WTC11 (cell line): ENCODE measurements around the gene PHLDB3. TPM values are rescaled to one million over a fixed set of nuclear protein-coding genes. Genes with fewer than 3 reads are reported as not detected.
"Not testable (repeated sequence)": the region's sequence is repeated elsewhere in the genome, so short reads cannot be mapped to it uniquely, and the experiment has no call there.

Experiments
- ATAC-seq: fragments of 200-7000 bp; cut with Tn5 transposase; 2 replicates; pipeline ENCODE4 v1.10.0; 2021; ENCODE audit warnings: mild to moderate bottlenecking, moderate library complexity
- CTCF ChIA-PET: fragments of 300-600 bp; sonication (Branson Sonifier 250); formaldehyde crosslinking; loops from one replicate; lab custom pipeline; 2021; ENCODE audit warnings: antibody characterized with exemption; lab: Charles Lee
- POLR2A ChIA-PET: fragments of 350-600 bp; sonication (Branson Sonifier 250); formaldehyde crosslinking; loops from one replicate; lab custom pipeline; 2021; ENCODE audit warnings: antibody characterized with exemption; lab: Charles Lee
- DNase-seq: peaks from one replicate; pipeline ENCODE4 v3.0.0; 2021; ENCODE audit warnings: low spot score
- H3K27ac Mint-ChIP-seq: 2 replicates; pipeline ENCODE4 v1.8.0; 2021; ENCODE audit warnings: mixed read lengths
- H3K27me3 Mint-ChIP-seq: 2 replicates; pipeline ENCODE4 v1.8.0; 2021; ENCODE audit warnings: low read depth, mild to moderate bottlenecking, moderate library complexity, mixed read lengths
- H3K36me3 Mint-ChIP-seq: 2 replicates; pipeline ENCODE4 v1.8.0; 2021; ENCODE audit warnings: mixed read lengths
- H3K4me1 Mint-ChIP-seq: 2 replicates; pipeline ENCODE4 v1.8.0; 2022; ENCODE audit warnings: mixed read lengths
- H3K4me3 Mint-ChIP-seq: 2 replicates; pipeline ENCODE4 v1.8.0; 2021; ENCODE audit warnings: mild to moderate bottlenecking, moderate library complexity, mixed read lengths
- H3K9me3 Mint-ChIP-seq: 2 replicates; pipeline ENCODE4 v1.8.0; 2021; ENCODE audit warnings: mixed read lengths
- ETV6 ChIP-seq: sonication (generic); formaldehyde crosslinking; IDR thresholded peaks from 2 replicates; pipeline ENCODE4 v1.8.1; 2022; ENCODE audit warnings: mild to moderate bottlenecking, missing genetic modification reagents
- FOXJ3 ChIP-seq: sonication (generic); formaldehyde crosslinking; IDR thresholded peaks from 2 replicates; pipeline ENCODE4 v1.9.0; 2021; ENCODE audit warnings: missing genetic modification reagents, mild to moderate bottlenecking, borderline replicate concordance
- GABPB1 ChIP-seq: sonication (generic); formaldehyde crosslinking; IDR thresholded peaks from 2 replicates; pipeline ENCODE4 v1.8.1; 2023; ENCODE audit warnings: mild to moderate bottlenecking, missing genetic modification reagents
- JAZF1 ChIP-seq: fragments of 250-450 bp; sonication (Bioruptor Pico); IDR thresholded peaks from 2 replicates; pipeline ENCODE4 v1.9.0; 2021; ENCODE audit warnings: moderate library complexity, mild to moderate bottlenecking, inconsistent platforms
- KAT7 ChIP-seq: sonication (generic); formaldehyde crosslinking; IDR thresholded peaks from 2 replicates; pipeline ENCODE4 v1.8.1; 2023; ENCODE audit warnings: missing genetic modification reagents, mild to moderate bottlenecking, borderline replicate concordance
- NR1H2 ChIP-seq: sonication (generic); formaldehyde crosslinking; IDR thresholded peaks from 2 replicates; pipeline ENCODE4 v1.9.0; 2021; ENCODE audit warnings: mild to moderate bottlenecking, moderate library complexity, missing genetic modification reagents
- NR2C2 ChIP-seq: sonication (generic); formaldehyde crosslinking; IDR thresholded peaks from 2 replicates; pipeline ENCODE4 v1.8.0; 2022; ENCODE audit warnings: mild to moderate bottlenecking, missing genetic modification reagents
- NR3C1 ChIP-seq: sonication (generic); formaldehyde crosslinking; conservative IDR thresholded peaks from 2 replicates; pipeline ENCODE4 v1.8.1; 2023; ENCODE audit warnings: low read depth, mild to moderate bottlenecking, missing genetic modification reagents
- OVOL2 ChIP-seq: fragments of 250-450 bp; sonication (Bioruptor Pico); IDR thresholded peaks from 2 replicates; pipeline ENCODE4 v1.9.0; 2021; ENCODE audit warnings: mild to moderate bottlenecking, borderline replicate concordance
- SMAD4 ChIP-seq: sonication (generic); formaldehyde crosslinking; IDR thresholded peaks from 2 replicates; pipeline ENCODE4 v1.8.0; 2022; ENCODE audit warnings: mild to moderate bottlenecking, missing genetic modification reagents
- SP1 ChIP-seq: sonication (generic); formaldehyde crosslinking; conservative IDR thresholded peaks from 2 replicates; pipeline ENCODE4 v1.8.1; 2022; ENCODE audit warnings: missing genetic modification reagents
- TEAD4 ChIP-seq: sonication (generic); formaldehyde crosslinking; IDR thresholded peaks from 2 replicates; pipeline ENCODE4 v1.8.0; 2022; ENCODE audit warnings: mild to moderate bottlenecking, missing genetic modification reagents
- ZNF232 ChIP-seq: sonication (generic); formaldehyde crosslinking; IDR thresholded peaks from 2 replicates; pipeline ENCODE4 v1.8.0; 2022; ENCODE audit warnings: mild to moderate bottlenecking, missing genetic modification reagents
- ZNF317 ChIP-seq: sonication (generic); formaldehyde crosslinking; IDR thresholded peaks from 2 replicates; pipeline ENCODE4 v1.8.1; 2023; ENCODE audit warnings: low read depth, mild to moderate bottlenecking, moderate library complexity, missing genetic modification reagents, borderline replicate concordance
- ZNF396 ChIP-seq: fragments of 250-450 bp; sonication (Bioruptor Pico); IDR thresholded peaks from 2 replicates; pipeline ENCODE4 v1.8.0; 2021; ENCODE audit warnings: mild to moderate bottlenecking, moderate library complexity, borderline replicate concordance
- ZNF416 ChIP-seq: fragments of 250-450 bp; sonication (Bioruptor Pico); IDR thresholded peaks from 2 replicates; pipeline ENCODE4 v1.9.0; 2021; ENCODE audit warnings: mild to moderate bottlenecking, inconsistent platforms
- total RNA-seq: library from RNA; stranded (reverse); gene quantifications from 3 replicates; pipeline ENCODE4 v1.2.3, GENCODE V29; 2021
- TF ChIP-seq, protein P1 (sequence below): sonication (generic); formaldehyde crosslinking; IDR thresholded peaks from 2 replicates; pipeline ENCODE4 v1.8.0; 2022; ENCODE audit warnings: mild to moderate bottlenecking, missing genetic modification reagents
- TF ChIP-seq, protein P2 (sequence below): fragments of 250-450 bp; sonication (Bioruptor Pico); IDR thresholded peaks from 2 replicates; pipeline ENCODE4 v1.9.0; 2021; ENCODE audit warnings: mild to moderate bottlenecking
- TF ChIP-seq, protein P3 (sequence below): sonication (generic); formaldehyde crosslinking; IDR thresholded peaks from 2 replicates; pipeline ENCODE4 v1.8.1; 2022; ENCODE audit warnings: missing genetic modification reagents, borderline replicate concordance
- TF ChIP-seq, protein P4 (sequence below): sonication (generic); formaldehyde crosslinking; IDR thresholded peaks from 2 replicates; pipeline ENCODE4 v1.8.1; 2022; ENCODE audit warnings: low read depth, mild to moderate bottlenecking, moderate library complexity, missing genetic modification reagents, borderline replicate concordance
- TF ChIP-seq, protein P5 (sequence below): sonication (generic); formaldehyde crosslinking; IDR thresholded peaks from 2 replicates; pipeline ENCODE4 v1.8.1; 2023; ENCODE audit warnings: mild to moderate bottlenecking, missing genetic modification reagents, moderate library complexity

PHLDB3 gene
- total RNA-seq, 1 experiment from 2014 or later: 14.6 TPM

DNA sequence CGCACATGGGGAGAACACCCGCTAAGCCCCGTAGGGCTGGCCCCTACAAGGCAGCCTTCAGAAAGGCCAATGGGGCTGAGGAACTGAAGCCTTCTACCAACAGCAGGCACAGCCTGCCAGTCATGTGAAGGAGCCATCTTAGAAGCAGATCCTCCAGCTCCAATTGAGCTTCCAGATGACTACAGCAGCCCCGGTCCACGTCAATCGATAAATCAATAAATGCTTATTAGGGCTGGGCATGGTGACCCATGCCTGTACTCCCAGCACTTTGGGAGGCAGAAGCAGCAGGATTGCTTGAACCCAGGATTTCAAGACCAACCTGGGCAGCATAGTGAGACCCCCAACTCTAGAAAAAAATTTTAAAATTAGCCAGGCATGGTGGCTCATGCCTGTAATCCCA, 66.8 kb downstream of the PHLDB3 start:
- no peaks in the 10 kb centered on the region; the same call in 1 of the 2 replicates for H3K27me3 Mint-ChIP-seq
- no peak for ATAC-seq
- TF ChIP-seq, protein P1, sequence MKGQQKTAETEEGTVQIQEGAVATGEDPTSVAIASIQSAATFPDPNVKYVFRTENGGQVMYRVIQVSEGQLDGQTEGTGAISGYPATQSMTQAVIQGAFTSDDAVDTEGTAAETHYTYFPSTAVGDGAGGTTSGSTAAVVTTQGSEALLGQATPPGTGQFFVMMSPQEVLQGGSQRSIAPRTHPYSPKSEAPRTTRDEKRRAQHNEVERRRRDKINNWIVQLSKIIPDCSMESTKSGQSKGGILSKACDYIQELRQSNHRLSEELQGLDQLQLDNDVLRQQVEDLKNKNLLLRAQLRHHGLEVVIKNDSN: no peak
- TF ChIP-seq, protein P2, sequence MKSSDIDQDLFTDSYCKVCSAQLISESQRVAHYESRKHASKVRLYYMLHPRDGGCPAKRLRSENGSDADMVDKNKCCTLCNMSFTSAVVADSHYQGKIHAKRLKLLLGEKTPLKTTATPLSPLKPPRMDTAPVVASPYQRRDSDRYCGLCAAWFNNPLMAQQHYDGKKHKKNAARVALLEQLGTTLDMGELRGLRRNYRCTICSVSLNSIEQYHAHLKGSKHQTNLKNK (CRISPR knock-in tag): no peak
- TF ChIP-seq, protein P3, sequence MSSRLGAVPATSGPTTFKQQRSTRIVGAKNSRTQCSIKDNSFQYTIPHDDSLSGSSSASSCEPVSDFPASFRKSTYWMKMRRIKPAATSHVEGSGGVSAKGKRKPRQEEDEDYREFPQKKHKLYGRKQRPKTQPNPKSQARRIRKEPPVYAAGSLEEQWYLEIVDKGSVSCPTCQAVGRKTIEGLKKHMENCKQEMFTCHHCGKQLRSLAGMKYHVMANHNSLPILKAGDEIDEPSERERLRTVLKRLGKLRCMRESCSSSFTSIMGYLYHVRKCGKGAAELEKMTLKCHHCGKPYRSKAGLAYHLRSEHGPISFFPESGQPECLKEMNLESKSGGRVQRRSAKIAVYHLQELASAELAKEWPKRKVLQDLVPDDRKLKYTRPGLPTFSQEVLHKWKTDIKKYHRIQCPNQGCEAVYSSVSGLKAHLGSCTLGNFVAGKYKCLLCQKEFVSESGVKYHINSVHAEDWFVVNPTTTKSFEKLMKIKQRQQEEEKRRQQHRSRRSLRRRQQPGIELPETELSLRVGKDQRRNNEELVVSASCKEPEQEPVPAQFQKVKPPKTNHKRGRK: no peak
- TF ChIP-seq, protein P4, sequence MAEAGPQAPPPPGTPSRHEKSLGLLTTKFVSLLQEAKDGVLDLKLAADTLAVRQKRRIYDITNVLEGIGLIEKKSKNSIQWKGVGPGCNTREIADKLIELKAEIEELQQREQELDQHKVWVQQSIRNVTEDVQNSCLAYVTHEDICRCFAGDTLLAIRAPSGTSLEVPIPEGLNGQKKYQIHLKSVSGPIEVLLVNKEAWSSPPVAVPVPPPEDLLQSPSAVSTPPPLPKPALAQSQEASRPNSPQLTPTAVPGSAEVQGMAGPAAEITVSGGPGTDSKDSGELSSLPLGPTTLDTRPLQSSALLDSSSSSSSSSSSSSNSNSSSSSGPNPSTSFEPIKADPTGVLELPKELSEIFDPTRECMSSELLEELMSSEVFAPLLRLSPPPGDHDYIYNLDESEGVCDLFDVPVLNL (CRISPR knock-in tag): no peak
- TF ChIP-seq ZNF232 (CRISPR knock-in tag): no peak
- no peak for TF ChIP-seq OVOL2 (CRISPR knock-in tag)
- no peak for TF ChIP-seq ZNF317
- no peak for TF ChIP-seq ZNF396
- TF ChIP-seq TEAD4 (CRISPR knock-in tag): no peak
- TF ChIP-seq, protein P5, sequence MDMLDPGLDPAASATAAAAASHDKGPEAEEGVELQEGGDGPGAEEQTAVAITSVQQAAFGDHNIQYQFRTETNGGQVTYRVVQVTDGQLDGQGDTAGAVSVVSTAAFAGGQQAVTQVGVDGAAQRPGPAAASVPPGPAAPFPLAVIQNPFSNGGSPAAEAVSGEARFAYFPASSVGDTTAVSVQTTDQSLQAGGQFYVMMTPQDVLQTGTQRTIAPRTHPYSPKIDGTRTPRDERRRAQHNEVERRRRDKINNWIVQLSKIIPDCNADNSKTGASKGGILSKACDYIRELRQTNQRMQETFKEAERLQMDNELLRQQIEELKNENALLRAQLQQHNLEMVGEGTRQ (CRISPR knock-in tag): no peak
- no peak for TF ChIP-seq JAZF1 (CRISPR knock-in tag)
- no peak for TF ChIP-seq SP1 (CRISPR knock-in tag)
- TF ChIP-seq, all 79 proteins: peak for 0

DNA sequence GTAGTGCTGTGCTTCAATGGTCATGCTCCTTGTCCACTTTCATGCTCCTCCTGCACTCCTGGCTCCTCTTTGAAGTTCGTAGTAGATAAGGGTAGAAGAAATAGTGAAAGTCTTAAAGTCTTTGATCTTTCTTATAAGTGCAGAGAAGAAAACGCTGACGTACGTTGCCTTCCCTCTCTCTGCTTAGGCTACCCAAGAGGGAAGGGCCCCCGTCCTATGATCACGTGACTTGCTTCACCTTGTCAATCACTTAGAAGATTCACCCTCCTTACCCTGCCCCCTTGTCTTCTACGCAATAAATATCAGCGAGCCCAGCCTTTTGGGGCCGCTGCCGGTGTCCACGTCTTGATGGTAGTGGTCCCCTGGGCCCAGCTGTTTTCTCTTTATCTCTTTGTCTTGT, 67.3 kb downstream of the PHLDB3 start:
- H3K4me1 Mint-ChIP-seq, H3K4me3 Mint-ChIP-seq, DNase-seq, H3K27ac Mint-ChIP-seq, H3K36me3 Mint-ChIP-seq, H3K9me3 Mint-ChIP-seq, ATAC-seq, POLR2A ChIA-PET, H3K27me3 Mint-ChIP-seq: not testable (repeated sequence)
- CTCF ChIA-PET: interaction anchor here (2.1 to 3.0 kb wide), 2 partner anchors 10 to 82 kb away, joined by 8 to 15 read pairs; no protein-coding TSS in a partner anchor

More for the DNA sequence above, 66.8 kb downstream of the PHLDB3 start:
- CTCF ChIA-PET: interaction anchor here (2.1 to 2.5 kb wide), 2 partner anchors 10 to 81 kb away, joined by 8 to 11 read pairs; no protein-coding TSS in a partner anchor
- H3K4me3 Mint-ChIP-seq: no peak overlapping the region
- H3K27ac Mint-ChIP-seq: no peak overlapping the region
- POLR2A ChIA-PET: no interaction called here
- H3K36me3 Mint-ChIP-seq: no peaks in the 10 kb centered on the region
- DNase-seq: no peak
- peaks cover 7% of the 10 kb centered on the region; the same call in 1 of the 2 replicates for H3K4me1 Mint-ChIP-seq
- H3K9me3 Mint-ChIP-seq: 0 out of 2 replicates have a peak, but pooled peaks cover 3% of the 10 kb centered on the region

DNA sequence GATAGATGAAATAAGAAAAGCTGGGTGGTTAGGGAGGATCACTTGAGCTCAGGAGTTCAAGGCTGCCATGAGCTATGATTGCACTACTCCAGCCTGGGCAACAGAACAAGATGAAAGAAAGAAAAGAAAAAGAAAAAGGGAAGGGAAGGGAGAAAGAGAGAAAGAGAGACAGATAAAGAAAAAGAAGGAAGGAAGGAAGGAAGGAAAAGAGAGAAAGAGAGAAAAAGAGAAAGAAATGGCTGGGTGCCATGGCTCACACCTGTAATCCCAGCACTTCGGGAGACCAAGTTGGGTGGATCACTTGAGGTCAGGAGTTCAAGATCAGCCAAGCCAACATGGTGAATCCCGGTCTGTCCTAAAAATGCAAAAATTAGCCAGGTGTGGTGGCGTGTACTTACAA, 68.8 kb downstream of the PHLDB3 start:
- 0 out of 2 replicates have a peak, but pooled peaks cover 3% of the 10 kb centered on the region for H3K9me3 Mint-ChIP-seq
- ChIA-PET CTCF (interaction anchor here (0.6 to 3.0 kb wide), 4 partner anchors 10 to 285 kb away, joined by 3 to 15 read pairs (median 11); no protein-coding TSS in a partner anchor), POLR2A (no interaction called here)
- H3K4me1 Mint-ChIP-seq: peaks cover 6% of the 10 kb centered on the region
- H3K27ac Mint-ChIP-seq: no peak overlapping the region; the same call in 1 of the 2 replicates
- H3K36me3 Mint-ChIP-seq: no peaks in the 10 kb centered on the region
- ATAC-seq (no peak), DNase-seq (no peak)
- no peaks in the 10 kb centered on the region; the same call in 1 of the 2 replicates for H3K27me3 Mint-ChIP-seq
- no peak overlapping the region for H3K4me3 Mint-ChIP-seq
- TF ChIP-seq FOXJ3 (CRISPR knock-in tag): no peak
- TF ChIP-seq KAT7: no peak
- TF ChIP-seq, protein P4 (CRISPR knock-in tag): no peak
- TF ChIP-seq NR3C1 (CRISPR knock-in tag): no peak
- TF ChIP-seq, protein P2 (CRISPR knock-in tag): no peak
- TF ChIP-seq NR1H2 (CRISPR knock-in tag): no peak
- TF ChIP-seq ETV6 (CRISPR knock-in tag): no peak
- TF ChIP-seq NR2C2 (CRISPR knock-in tag): no peak
- TF ChIP-seq ZNF416 (CRISPR knock-in tag): no peak
- TF ChIP-seq SMAD4 (CRISPR knock-in tag): no peak
- TF ChIP-seq GABPB1 (CRISPR knock-in tag): no peak
